ENCODE measurements around the gene GRIN2B.

The GRIN2B gene

DNA sequence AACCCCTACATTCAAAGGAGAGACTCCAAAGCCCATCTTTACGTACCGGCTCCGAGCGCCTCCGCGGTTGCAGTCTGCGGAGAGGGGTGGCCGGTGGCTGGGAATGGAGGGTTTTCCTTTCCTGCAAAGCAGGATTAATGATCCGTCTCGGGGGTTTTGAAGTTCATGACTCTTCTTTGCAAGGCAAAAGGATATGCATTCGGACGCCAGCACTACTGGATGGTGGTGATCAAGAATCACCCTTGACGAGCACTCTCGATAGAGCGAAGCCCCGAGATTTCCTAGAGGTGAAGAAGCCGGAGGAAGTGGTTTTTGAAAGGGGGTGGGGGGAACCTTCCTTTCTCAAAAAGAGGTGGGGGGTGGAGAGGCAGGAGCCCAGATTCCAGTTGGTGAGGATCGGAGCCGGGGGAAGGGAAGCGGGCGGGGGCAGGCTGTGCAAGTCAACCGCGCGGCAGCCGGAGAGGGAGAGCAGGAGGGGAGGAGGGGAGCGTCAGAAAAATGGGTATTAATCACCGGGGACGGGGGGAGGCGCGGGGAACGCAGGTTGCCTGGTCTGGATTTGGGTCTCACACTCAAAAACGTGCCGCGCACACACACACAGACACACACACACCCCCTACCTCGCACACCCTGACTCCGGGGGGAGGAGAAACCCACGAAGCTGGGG is at the start of gene GRIN2B:
Gene GRIN2B, minus strand, starts transcription at position 307 of the 667 bp plus-strand sequence. CDS start 115,394 bp downstream, outside the sequence.
- DNase-seq: peak in 24 of 56 donors; percentile 18 to 59 (median 36)

DNA sequence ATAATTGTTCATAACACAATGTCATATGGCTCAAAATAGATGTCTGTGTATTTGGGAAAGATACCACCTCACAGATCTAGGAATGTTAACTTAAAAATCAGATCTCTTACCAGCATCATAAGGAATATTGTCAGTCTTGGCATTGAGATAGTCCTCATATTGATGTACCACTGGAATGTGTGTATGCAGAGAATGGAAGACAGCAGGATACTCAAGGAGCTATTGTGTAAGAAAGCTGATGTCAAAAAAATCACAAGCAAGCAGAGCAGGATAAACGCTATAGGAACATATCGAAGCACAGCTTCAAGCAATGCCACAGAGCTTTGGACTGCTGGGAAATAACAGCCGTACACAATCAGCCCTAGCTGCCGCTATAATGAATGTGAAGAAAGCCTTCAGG is 45.1 kb upstream of the GRIN2B start:
- DNase-seq: no peak

GRCh38 chr12:14024591-14024990 is 43.2 kb upstream of the GRIN2B start:
- no peak for DNase-seq

DNA sequence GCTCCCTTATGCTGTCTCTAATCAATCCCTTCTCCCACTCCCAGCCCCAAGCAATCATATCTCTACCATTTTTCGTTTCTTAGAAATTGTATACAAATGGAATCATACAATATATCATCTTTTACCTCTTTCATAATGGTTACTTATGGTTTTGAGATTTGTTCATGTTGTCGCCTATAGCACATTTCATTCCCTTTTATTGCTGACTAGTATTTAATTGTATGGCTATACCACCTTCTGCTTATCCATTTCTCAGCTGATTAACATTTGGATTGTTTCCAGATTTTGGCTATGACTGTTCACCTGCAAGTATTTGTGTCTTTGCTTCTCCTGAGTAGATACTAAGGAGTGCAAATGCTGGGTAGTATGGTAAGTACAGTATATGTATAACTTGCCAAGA is 36.7 kb upstream of the GRIN2B start:
- no peak for DNase-seq

GRCh38 chr12:14010989-14011388 is 29.6 kb upstream of the GRIN2B start:
- DNase-seq: no peak

DNA sequence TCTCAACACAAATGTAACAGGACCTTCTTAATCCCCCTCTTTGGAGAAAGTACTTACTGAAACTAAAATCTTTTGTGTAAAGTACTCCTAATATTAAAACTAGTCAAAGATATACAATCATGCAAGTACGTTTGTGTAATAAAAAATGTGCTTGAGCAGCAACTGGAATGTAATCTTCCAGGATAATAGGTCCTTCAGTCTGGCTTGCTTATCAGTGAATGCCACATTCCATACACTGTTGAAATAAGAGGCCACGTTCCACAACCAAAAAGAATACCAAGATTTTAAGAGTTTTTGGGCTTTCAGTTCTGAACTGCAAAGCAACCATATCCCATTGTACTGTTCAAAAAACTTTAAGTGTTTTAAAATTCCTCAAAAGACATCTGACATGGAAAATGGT is 26.2 kb upstream of the GRIN2B start:
- no peak for DNase-seq

DNA sequence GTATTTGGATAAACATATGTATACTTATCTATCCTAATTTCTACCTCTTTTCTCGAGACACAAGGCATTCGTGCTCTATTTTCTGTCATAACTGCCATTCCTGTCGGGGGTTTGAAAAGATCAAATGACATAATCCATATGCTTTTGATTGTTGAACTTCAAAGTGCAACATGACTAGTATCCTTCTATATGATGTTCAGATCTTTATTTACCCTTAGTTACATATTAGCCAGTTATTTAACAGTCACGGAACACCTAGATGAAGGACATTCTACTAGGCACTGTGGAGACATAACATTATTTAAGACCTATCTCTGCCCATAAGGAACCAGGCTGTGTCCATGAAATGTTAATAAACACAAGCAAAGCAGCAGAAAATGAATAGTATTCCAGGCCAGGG is 11.2 kb upstream of the GRIN2B start:
- no peak for DNase-seq

DNA sequence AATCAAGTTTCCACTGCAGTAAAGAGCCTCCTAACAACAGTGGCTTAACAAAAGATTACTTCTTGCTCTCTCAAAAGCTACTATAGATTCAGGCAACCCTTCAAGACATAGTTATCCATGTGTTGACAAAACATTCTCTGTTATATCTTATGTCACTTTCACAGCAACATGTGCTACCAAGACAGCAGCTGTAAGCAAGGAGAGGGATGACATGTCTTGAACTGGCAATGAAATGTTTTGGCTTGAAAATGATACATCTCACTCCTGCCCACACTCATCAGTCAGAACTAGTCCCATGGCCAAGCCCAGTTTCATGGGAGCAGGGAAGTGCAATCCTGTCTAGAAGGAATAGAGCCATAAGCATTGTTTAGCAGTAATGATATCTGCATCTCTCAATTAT is 10.7 kb upstream of the GRIN2B start:
- DNase-seq: no peak

DNA sequence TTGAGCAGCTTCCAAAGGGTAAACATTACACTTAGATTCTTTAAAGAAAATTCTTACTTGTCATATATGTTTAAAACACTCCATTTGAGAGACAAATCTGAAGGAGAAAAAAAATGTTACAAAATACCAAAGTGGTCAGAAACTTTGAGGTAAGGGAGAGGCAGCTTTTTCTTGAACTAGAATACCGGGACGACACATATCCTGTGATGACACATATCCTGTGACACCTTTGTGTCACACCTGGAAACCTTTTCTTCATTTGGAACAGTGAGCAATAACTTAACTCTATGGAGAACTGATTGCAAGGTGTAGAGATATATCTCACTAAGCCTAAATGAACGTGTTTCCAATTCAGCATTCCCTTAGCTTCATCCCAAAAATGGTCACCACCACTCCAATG is 4.6 kb upstream of the GRIN2B start:
- DNase-seq: no peak

DNA sequence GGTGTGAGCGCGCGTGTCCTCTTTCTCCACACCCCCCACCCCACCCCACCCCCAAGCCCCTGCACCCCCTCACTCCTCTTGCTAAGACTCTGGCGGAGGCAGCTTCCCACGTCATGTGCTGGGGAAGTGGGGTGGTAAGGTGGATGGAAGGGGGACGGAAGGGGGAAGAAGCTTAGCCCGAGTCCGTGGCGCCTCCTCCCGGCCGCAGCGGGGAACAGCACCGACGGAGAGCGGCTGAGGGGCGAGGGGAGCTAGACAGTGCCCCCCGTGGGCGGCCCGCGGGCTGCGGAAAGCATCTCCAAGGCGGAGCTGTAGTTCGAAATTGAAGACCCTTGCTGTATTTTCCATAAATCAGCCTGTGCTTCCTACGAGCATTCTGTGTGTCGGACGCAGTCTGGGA is 588 bp upstream of the GRIN2B start:
- DNase-seq: peak in 7 of 56 donors; percentile 5 to 57 (median 40)

- DNase-seq: peak in 25 of 56 donors; percentile 7 to 64 (median 36)
Measured at GRCh38 chr12:13980538-13981295, 685 bp downstream of the GRIN2B start.

DNA sequence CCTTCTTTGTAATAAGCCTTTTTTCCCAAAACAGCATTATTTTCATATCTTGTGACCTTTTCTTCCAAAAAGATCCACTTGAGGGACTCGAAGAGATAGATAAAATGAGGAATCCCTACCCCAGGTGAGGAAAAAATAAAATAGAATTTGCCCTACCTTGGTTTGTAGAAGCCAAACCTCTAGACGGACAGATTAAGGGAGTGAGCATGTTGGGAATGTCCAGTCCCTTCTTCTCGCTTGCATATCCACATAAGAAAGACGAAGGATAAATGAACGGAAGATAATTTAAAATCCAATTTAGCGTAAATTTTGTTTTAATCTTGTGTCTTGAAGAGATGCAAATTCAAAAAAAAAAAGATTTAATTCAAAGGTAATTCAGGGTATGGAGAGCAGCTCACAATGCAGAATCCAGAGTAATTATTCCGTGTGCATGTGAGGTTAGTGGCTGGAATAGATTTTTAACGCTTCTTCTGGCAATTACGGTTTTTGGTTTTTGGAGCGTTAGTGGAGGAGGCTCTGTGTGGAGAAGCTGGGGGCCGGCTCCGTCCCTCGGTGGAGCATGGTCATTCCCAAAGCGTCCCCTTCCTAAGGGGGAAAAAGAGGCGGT is 1.5 kb downstream of the GRIN2B start:
- no peak for DNase-seq

GRCh38 chr12:13978876-13979275 is 2.5 kb downstream of the GRIN2B start:
- DNase-seq: no peak

GRCh38 chr12:13976880-13977279 is 4.5 kb downstream of the GRIN2B start:
- no peak for DNase-seq

DNA sequence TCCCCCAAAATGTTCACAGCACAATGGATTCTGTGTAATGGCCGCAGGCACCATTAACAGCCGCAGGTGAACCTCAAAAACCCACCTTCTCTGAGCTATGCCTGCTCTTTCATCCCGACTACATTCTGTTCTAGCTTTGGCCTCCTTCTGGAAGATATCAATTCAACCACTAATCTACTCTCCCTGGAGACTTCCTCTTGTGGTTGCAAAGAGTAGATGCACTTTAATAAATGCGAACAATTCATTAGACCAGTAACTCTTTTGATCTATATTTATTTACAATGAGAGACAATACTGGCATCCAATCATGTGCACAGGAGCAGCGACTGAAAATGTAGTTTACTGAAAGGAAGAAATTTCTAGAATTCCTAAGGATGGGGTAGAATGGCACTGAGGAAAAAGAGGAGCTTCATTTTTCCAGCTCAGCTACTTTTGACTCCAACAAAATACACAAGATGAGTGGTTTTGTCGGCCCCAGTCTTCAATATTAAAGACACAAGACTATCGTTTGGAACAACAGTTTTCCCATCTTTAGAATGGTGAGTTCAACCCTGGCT is 5.3 kb downstream of the GRIN2B start:
- DNase-seq: no peak

DNA sequence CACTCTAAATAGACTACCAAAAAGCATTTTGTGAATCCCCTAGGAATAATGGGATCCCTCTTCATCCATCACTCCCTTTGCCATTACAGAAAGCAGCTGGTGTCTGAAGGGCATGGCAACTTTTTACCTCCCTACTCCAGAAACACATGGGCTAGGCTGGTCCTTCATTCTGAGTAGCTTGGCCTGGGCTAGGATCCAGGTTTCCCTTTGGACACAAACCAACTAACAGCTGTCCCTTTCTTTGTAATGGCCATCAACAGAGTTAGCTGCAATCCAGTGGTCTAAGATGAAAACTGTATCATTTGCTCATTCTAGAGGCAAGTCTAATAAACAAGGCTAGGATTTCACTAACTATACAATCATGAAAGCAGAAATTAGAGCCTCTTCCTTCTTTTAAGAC is 7.4 kb downstream of the GRIN2B start:
- DNase-seq: no peak

DNA sequence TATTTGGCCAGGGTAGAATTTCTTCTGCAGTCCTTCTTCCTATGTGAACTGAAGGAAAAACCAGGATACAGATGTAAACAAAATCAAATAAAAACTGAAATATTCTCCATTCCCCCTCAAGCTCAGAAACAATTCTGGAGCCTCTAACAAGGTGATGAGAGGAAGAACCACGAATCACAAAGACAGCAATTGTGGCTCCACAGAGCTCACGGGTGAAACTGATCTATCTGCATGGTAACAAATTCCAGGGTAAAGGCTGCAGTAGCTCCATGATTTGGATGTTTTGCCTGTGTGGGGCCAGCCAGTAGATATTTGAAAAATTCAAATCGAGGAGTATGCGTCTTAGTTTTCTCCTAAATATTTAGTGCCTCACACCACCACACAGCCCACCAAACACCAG is 10.6 kb downstream of the GRIN2B start:
- DNase-seq: no peak

GRCh38 chr12:13968281-13968680 is 13.1 kb downstream of the GRIN2B start:
- DNase-seq: no peak

- no peak for DNase-seq
Measured at GRCh38 chr12:13964666-13965065, 16.7 kb downstream of the GRIN2B start.

DNA sequence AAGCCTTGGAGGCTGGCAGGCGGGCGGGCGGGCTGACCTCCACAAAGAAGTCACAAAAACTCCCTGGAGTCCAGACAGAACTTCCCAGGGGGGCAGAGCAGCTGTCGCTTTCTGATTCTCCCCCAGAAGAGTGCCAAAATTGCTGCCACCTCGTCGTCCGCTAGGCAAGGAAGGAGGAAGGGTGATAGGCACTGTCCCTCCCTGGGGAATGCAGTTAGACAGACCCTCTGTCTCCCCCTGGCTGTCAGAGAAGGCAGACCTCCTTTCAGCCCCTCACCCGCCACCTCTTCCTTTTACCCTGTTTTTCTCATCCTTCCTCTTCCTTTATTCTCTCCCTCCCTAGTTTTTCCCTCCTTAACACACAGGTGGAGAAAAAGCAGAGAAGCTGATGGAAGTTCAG is 18.7 kb downstream of the GRIN2B start:
- peak in 7 of 56 donors; percentile 13 to 47 (median 17) for DNase-seq

DNA sequence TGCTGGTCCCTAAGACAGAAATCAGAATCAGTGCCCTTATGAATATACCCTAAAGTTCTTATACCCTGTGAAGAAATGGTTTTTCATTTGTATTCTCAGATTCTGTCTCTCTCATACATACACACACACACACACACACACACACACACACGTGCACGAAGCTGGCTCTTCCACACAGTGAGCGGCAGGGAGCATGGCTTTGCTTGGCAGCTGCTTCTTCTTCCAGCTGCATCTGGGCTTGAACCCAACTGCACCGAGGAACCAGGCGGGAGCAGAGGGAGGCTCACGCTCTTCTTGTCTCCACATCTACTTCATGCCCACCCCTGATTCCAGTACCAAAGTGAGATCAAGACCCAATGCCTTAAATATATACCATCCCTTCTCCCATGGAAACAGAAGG is 19.4 kb downstream of the GRIN2B start:
- DNase-seq: peak in 16 of 56 donors; percentile 10 to 37 (median 22)

- peak in 20 of 56 donors; percentile 2 to 47 (median 21) for DNase-seq
Measured at GRCh38 chr12:13959131-13959723, 22.2 kb downstream of the GRIN2B start.

Measured in amygdala (tissue), 56 donors.